GM12865 (cell line): ENCODE measurements around the gene PRRG3.

ENCODE experiments used
- DNase-seq: peaks from one replicate; pipeline ENCODE4 v3.0.0; 2010; ENCODE audit warnings: low read depth
- H3K4me3 ChIP-seq: 2 replicates; pipeline ENCODE4 v1.5.1; 2011; ENCODE audit warnings: mild to moderate bottlenecking, low read depth, low read length, control low read depth
- TF ChIP-seq, protein P1 (sequence below): IDR thresholded peaks from 2 replicates; pipeline ENCODE4 v1.5.1; 2011; ENCODE audit warnings: low read length, control low read depth, low read depth, inconsistent platforms; ENCODE audit not compliant: insufficient read depth; ENCODE audit errors: missing control alignments

Gene PRRG3

DNA sequence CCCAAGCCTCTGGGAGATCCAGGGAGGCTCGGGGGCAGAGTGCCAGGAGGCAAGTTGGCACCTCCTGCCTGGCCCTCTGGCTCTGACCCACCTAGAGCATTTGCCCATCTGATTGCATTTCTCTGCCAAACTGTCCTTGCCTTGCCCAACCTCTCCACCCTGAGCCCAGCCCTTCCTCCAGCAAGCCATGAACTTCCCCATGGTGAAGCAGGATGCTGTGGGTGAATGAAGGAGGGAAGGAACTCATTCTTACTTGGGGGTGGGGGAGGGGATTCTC lies 30.0 kb downstream of the PRRG3 start:
- no peak for DNase-seq
- TF ChIP-seq, protein P1, sequence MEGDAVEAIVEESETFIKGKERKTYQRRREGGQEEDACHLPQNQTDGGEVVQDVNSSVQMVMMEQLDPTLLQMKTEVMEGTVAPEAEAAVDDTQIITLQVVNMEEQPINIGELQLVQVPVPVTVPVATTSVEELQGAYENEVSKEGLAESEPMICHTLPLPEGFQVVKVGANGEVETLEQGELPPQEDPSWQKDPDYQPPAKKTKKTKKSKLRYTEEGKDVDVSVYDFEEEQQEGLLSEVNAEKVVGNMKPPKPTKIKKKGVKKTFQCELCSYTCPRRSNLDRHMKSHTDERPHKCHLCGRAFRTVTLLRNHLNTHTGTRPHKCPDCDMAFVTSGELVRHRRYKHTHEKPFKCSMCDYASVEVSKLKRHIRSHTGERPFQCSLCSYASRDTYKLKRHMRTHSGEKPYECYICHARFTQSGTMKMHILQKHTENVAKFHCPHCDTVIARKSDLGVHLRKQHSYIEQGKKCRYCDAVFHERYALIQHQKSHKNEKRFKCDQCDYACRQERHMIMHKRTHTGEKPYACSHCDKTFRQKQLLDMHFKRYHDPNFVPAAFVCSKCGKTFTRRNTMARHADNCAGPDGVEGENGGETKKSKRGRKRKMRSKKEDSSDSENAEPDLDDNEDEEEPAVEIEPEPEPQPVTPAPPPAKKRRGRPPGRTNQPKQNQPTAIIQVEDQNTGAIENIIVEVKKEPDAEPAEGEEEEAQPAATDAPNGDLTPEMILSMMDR = no peak

GRCh38 chrX:151726751-151727150 lies 31.5 kb downstream of the PRRG3 start:
- no peak for DNase-seq
- TF ChIP-seq, protein P1 = no peak
- H3K4me3 ChIP-seq = no peak overlapping the region

More for the DNA sequence above, 30.0 kb downstream of the PRRG3 start:
- no peak overlapping the region for H3K4me3 ChIP-seq

DNA sequence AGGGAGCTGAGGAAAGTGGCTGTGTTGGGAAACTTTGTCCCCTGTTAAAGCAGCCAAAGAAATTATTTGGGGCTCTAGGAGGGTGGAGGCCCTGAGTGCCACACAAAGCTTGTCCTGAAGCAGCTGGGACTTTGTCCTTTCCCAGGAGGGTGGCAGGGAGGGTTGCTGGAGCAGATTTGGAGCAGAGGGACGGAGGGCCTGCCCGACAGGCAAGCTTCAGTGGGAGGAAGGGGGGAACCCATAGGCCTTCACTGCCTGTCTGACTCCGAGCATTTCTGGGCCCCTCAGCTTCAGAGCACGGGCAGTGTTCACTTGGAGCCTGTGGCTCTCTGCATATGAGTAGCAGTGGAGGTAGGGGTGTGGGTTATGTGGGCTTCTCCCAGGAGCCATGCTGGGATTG lies 32.1 kb downstream of the PRRG3 start:
- no peak for DNase-seq
- TF ChIP-seq, protein P1 = no peak
- H3K4me3 ChIP-seq = no peak overlapping the region

DNA sequence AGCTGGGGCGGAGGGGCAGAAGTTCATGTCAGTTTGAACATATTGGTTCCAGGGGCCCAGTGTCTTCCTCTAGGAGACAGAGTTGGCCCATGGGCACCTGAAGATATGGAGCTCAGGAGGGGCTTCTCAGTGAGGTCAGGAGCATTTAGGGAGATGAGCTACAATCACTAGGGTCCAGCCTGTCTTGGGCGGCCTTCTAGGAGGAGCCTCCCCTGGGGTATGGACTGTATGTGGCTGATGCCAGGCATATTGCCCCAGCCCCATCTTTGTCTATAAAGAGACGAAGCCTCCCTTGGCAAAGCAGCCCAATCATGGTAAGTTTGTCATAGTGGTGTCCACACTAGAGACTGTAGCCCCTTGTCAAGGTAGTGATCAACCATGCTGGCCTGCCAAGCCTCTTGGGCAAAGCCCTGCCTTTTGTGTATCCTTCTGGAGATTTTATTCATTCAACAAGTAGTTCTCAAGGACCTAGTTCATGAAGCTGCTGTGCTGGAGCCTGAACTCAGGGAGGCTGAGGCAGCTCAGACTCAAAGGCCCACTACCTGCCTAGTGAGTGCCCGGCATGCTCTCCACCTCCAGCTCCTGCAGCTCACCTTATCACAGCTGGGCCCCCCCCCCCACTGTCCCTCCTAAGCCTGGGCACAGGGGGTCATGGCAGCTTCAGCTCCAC lies 33.9 kb downstream of the PRRG3 start:
- no peak overlapping the region for H3K4me3 ChIP-seq
- no peak for DNase-seq
- TF ChIP-seq, protein P1 = no peak

DNA sequence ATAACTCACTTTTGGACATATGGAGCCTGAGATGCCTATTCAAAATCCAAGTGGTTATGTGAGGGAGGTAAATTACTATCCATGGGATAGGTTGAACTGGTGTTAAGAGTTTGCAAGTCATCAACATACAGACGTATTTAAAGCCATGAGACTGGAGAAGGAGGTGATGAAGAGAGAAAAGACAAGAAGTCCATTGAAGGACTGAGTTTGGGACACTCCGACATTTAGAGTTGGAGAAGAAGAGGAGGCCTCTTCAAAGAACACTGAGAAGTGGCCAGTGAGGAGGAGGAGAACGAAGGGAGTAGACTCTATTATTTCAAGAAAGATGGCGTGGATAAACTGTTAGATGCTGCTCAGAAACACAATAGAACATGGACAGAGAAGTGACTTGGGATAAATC lies 39.2 kb downstream of the PRRG3 start, which contains the start of gene CNGA2:
Gene CNGA2 (plus strand): TSS at position 301 of the 400 bp plus-strand sequence. CDS start 3,738 bp downstream, outside the sequence.
- H3K4me3 ChIP-seq = no peak within 1 kb of the TSS
- no peak for DNase-seq
- TF ChIP-seq, protein P1 = no peak

DNA sequence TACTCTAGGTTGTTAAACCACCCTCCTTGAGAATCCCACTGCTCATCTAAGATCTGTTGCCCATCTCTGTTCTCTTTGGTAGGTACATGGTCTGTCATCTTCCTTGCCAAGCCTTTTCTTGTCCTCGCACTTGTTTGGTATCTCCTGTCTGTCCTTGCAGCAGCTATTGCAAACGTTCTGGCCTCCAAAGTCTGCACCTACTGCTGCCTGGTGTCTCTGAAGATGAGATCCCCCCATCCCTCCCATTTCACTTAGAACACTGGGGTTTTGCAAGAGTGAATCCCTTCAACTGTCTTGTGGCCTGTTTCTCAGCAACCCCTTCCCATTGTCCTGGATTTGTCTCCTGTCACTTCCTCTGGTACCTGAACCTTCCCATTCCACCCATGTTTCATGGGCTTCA lies 40.0 kb downstream of the PRRG3 start:
- DNase-seq = no peak

More for the DNA sequence above, 40.0 kb downstream of the PRRG3 start:
- H3K4me3 ChIP-seq = no peak overlapping the region
- TF ChIP-seq, protein P1 = no peak
